Gastroesophageal sphincter (tissue), 4 donors: ENCODE measurements around the gene ARFGEF3. TPM values are rescaled to one million over a fixed set of nuclear protein-coding genes. Genes with fewer than 3 reads are reported as not detected.

ENCODE experiments used
- ATAC-seq: fragments of 150-250 bp; one replicate; pipeline ENCODE4 v1.9.1; 2016; ENCODE audit warnings: mild to moderate bottlenecking, moderate library complexity
- H3K27ac ChIP-seq, 4 donors: fragments of 200-600 bp; sonication (generic) in 3 of 4; 1 replicate in 3 of 4; 2 replicates in 1 of 4; pipeline ENCODE4 v1.5.1; 2016 to 2019
- H3K27me3 ChIP-seq: fragments of 200-600 bp; sonication (generic); one replicate; pipeline ENCODE4 v1.5.1; 2019
- H3K36me3 ChIP-seq, 2 donors: fragments of 200-600 bp; sonication (generic); one replicate each; pipeline ENCODE4 v1.5.1; 2019; ENCODE audit warnings: control low read depth in 1 of 2
- H3K4me1 ChIP-seq, 3 donors: fragments of 200-600 bp; sonication (generic); 1 replicate in 2 of 3; 2 replicates in 1 of 3; pipeline ENCODE4 v1.5.1; 2016 to 2019; ENCODE audit warnings: control low read depth in 2 of 3
- H3K4me3 ChIP-seq, 2 donors: fragments of 200-600 bp; sonication (generic); one replicate each; pipeline ENCODE4 v1.5.1; 2019; ENCODE audit warnings: mild to moderate bottlenecking in 1 of 2, moderate library complexity in 1 of 2
- H3K9me3 ChIP-seq, 3 donors: fragments of 200-600 bp; sonication (generic); one replicate each; pipeline ENCODE4 v1.5.1; 2017 to 2019; ENCODE audit warnings: control low read depth in 2 of 3
- CTCF ChIP-seq, 4 experiments: fragments of 200-600 bp in 2 of 4; fragments of 450-650 bp in 2 of 4; sonication (generic) in 1 of 4; IDR thresholded peaks; one replicate each; pipeline ENCODE4 v1.5.1; 2017 to 2019; ENCODE audit warnings: antibody characterized with exemption in 4 of 4, mild to moderate bottlenecking in 2 of 4, moderate library complexity in 2 of 4
- EP300 ChIP-seq: sonication (generic); formaldehyde crosslinking; IDR thresholded peaks from one replicate; pipeline ENCODE4 v1.6.1; 2017; ENCODE audit warnings: antibody characterized with exemption, mild to moderate bottlenecking
- POLR2A ChIP-seq, 2 donors: fragments of 450-650 bp; IDR thresholded peaks; one replicate each; pipeline ENCODE4 v1.6.1; 2017; ENCODE audit warnings: antibody characterized with exemption in 2 of 2, mild to moderate bottlenecking in 2 of 2, moderate library complexity in 1 of 2
- POLR2AphosphoS5 ChIP-seq: sonication (generic); formaldehyde crosslinking; IDR thresholded peaks from one replicate; pipeline ENCODE4 v1.6.1; 2017; ENCODE audit warnings: antibody characterized with exemption
- WGBS, 2 donors: methylation state at CpG; one replicate each; pipeline ENCODE4 v1.1.5; 2018; ENCODE audit warnings: low coverage in 1 of 2; 5-methylcytosine and 5-hydroxymethylcytosine counted together
- total RNA-seq, 4 donors: library from RNA; depleted of rRNA; stranded (reverse); fragments of >200 nt; gene quantifications; one replicate each; pipeline ENCODE4 v1.1.0, GENCODE V29; 2016

Gene ARFGEF3
- total RNA-seq, 4 donors from 2014 or later: 0.47 to 4.2 (median 1.8) TPM

- 77% methylated on average over 2 of the region's 2 CpGs; no CpG with 5 or more reads in 1 of the 2 donors for WGBS, 2 donors
- no peaks in the 10 kb centered on the region for H3K27me3 ChIP-seq
- ATAC-seq: no peak
Observed at GRCh38 chr6:138374815-138375214, 213.1 kb downstream of the ARFGEF3 start.

GRCh38 chr6:138377042-138377441, 215.3 kb downstream of the ARFGEF3 start:
- TF ChIP-seq POLR2A (IDR thresholded peaks at IDR 0.05): no peak
- TF ChIP-seq CTCF (IDR thresholded peaks at IDR 0.05): no peak
- no peak for TF ChIP-seq POLR2AphosphoS5
- no peak for TF ChIP-seq EP300
- ATAC-seq: no peak
- Histone ChIP-seq H3K27ac (no peak overlapping the region), H3K36me3 (no peaks in the 10 kb centered on the region), H3K9me3 (no peaks in the 10 kb centered on the region), H3K27me3 (no peaks in the 10 kb centered on the region), H3K4me3 (no peak overlapping the region), H3K4me1 (no peaks in the 10 kb centered on the region)

More at GRCh38 chr6:138374815-138375214, 213.1 kb downstream of the ARFGEF3 start:
- no peaks in the 10 kb centered on the region for H3K36me3 ChIP-seq
- H3K27ac ChIP-seq: no peak overlapping the region
- no peaks in the 10 kb centered on the region for H3K9me3 ChIP-seq
- TF ChIP-seq POLR2A (IDR thresholded peaks at IDR 0.05) (no peak), EP300 (no peak), POLR2AphosphoS5 (no peak), CTCF (IDR thresholded peaks at IDR 0.05) (no peak)
- no peak overlapping the region for H3K4me3 ChIP-seq
- H3K4me1 ChIP-seq: no peaks in the 10 kb centered on the region

- TF ChIP-seq CTCF (IDR thresholded peaks at IDR 0.05) (no peak), POLR2AphosphoS5 (no peak), POLR2A (IDR thresholded peaks at IDR 0.05) (no peak), EP300 (no peak)
- Histone ChIP-seq H3K36me3 (no peaks in the 10 kb centered on the region), H3K27me3 (no peaks in the 10 kb centered on the region), H3K9me3 (no peaks in the 10 kb centered on the region), H3K4me1 (no peaks in the 10 kb centered on the region), H3K4me3 (no peak within 1 kb of the TSS), H3K27ac (no peak within 1 kb of the TSS)
- no peak for ATAC-seq
- WGBS, 2 donors: 90 to 100% methylated on average over 1 to 2 of the region's 6 CpGs
Observed at GRCh38 chr6:138377844-138378243, 216.1 kb downstream of the ARFGEF3 start, which contains the start of gene SMIM28. Gene SMIM28 (plus strand): TSS chr6:138377905. CDS start chr6:138378073, 168 bp downstream.

- WGBS, 2 donors: 64 to 67% methylated on average over 4 of the region's 4 CpGs
- Histone ChIP-seq H3K36me3 (no peaks in the 10 kb centered on the region), H3K9me3 (no peaks in the 10 kb centered on the region), H3K27ac (no peak overlapping the region), H3K4me3 (no peak overlapping the region), H3K4me1 (no peaks in the 10 kb centered on the region), H3K27me3 (no peaks in the 10 kb centered on the region)
- no peak for ATAC-seq
- TF ChIP-seq EP300 (no peak), POLR2A (IDR thresholded peaks at IDR 0.05) (no peak), POLR2AphosphoS5 (no peak), CTCF (IDR thresholded peaks at IDR 0.05) (no peak)
Observed at GRCh38 chr6:138378463-138378862, 216.7 kb downstream of the ARFGEF3 start.

GRCh38 chr6:138382498-138383265, 220.9 kb downstream of the ARFGEF3 start:
- no peaks in the 10 kb centered on the region for H3K27me3 ChIP-seq

More at GRCh38 chr6:138382498-138383265, 220.9 kb downstream of the ARFGEF3 start:
- no peak for ATAC-seq
- no peak overlapping the region for H3K27ac ChIP-seq
- H3K4me1 ChIP-seq: no peaks in the 10 kb centered on the region
- no peaks in the 10 kb centered on the region for H3K36me3 ChIP-seq
- no peak overlapping the region for H3K4me3 ChIP-seq
- TF ChIP-seq POLR2AphosphoS5 (no peak), CTCF (IDR thresholded peaks at IDR 0.05) (no peak), EP300 (no peak), POLR2A (IDR thresholded peaks at IDR 0.05) (no peak)
- 43 to 67% methylated on average over 1 to 3 of the region's 8 CpGs for WGBS, 2 donors
- no peaks in the 10 kb centered on the region for H3K9me3 ChIP-seq
